Measurements from ENCODE around the gene IQCF5. TPM values are rescaled to one million over a fixed set of nuclear protein-coding genes. Genes with fewer than 3 reads are reported as not detected.
"Not testable (repeated sequence)": the region's sequence is repeated elsewhere in the genome, so short reads cannot be mapped to it uniquely, and the experiment has no call there.

Gene IQCF5
- total RNA-seq, 1 donor from 2014 or later, result not detected

DNA sequence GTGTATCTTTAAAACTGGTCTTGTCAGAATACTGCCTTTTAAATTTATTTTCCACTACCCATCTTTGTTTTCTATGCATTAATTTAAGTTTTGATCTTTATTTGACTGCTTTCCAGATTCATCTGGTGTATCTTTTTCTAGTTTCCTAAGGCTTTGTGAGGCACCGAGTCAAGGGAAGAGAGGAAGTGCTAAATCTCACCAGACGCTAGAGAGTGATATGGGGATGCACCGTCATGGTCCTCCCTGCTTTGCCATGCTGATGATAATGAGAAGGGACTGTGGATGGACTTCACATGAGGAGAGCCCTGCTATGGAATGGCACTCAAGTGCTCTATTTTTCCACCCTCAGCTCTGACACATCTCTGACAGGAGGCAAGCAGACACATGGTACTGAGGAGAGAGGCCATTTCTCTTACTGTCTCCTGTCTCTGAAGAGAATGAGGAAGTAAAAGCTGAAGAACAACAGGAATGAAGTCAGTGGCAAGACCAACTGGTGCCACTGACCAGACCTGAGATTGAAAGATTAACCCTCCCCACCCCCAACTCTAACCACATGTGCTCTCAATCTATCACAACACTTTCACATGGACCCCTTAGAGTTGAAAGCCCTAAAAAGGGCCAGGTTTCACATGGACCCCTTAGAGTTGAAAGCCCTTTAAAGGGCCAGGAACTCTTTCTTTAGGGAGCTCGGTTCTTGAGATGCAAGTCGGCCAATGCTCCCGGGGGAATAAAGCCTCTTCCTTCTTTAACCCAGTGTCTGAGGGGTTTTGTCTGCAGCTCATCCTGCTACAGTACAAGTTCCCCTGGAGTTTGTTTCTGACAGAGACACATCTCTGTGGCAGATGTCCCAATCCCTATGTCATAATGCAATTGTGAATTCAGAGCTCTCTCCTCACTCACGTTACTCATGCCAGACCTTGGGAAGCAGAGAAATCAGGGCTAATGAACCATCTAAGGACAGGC, 14.4 kb downstream of the IQCF5 start, which contains the start of gene IQCF2:
Gene IQCF2, plus strand, starts transcription at position 913 of the 963 bp plus-strand sequence. CDS start 52 bp downstream, outside the sequence.
- Histone ChIP-seq H3K27me3 (no peaks in the 10 kb centered on the region), H3K36me3 (no peaks in the 10 kb centered on the region), H3K4me1 (no peaks in the 10 kb centered on the region), H3K9me3 (no peaks in the 10 kb centered on the region), H3K27ac (no peak within 1 kb of the TSS), H3K4me3 (no peak within 1 kb of the TSS)
- intact Hi-C loops (cut with DNase I), result no loop called here
- TF ChIP-seq, protein P1, sequence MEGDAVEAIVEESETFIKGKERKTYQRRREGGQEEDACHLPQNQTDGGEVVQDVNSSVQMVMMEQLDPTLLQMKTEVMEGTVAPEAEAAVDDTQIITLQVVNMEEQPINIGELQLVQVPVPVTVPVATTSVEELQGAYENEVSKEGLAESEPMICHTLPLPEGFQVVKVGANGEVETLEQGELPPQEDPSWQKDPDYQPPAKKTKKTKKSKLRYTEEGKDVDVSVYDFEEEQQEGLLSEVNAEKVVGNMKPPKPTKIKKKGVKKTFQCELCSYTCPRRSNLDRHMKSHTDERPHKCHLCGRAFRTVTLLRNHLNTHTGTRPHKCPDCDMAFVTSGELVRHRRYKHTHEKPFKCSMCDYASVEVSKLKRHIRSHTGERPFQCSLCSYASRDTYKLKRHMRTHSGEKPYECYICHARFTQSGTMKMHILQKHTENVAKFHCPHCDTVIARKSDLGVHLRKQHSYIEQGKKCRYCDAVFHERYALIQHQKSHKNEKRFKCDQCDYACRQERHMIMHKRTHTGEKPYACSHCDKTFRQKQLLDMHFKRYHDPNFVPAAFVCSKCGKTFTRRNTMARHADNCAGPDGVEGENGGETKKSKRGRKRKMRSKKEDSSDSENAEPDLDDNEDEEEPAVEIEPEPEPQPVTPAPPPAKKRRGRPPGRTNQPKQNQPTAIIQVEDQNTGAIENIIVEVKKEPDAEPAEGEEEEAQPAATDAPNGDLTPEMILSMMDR (IDR thresholded peaks at IDR 0.05), result no peak
- no peak for DNase-seq (ENCODE audit: low spot score in 2 of 2)

DNA sequence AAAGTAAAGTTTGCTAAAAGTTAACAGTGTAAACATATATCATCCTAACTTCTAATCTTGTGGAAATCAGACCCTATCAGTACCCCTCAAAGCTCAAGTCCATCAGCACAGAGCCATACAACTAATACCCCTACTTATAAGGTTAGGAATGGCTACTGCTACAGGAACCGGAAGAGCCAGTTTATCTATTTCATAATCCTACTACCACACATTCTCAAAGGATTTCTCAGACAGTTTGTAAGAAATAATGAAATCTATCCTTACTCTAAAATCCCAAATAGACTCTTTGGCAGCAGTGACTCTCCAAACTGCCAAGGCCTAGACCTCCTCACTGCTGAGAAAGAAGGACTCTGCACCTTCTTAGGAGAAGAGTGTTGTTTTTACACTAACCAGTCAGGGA, 20.0 kb downstream of the IQCF5 start:
- intact Hi-C loops (cut with DNase I); H3K4me3 ChIP-seq; DNase-seq (ENCODE audit: low spot score in 2 of 2); H3K27ac ChIP-seq; H3K9me3 ChIP-seq; H3K36me3 ChIP-seq; H3K4me1 ChIP-seq; H3K27me3 ChIP-seq: not testable (repeated sequence)

DNA sequence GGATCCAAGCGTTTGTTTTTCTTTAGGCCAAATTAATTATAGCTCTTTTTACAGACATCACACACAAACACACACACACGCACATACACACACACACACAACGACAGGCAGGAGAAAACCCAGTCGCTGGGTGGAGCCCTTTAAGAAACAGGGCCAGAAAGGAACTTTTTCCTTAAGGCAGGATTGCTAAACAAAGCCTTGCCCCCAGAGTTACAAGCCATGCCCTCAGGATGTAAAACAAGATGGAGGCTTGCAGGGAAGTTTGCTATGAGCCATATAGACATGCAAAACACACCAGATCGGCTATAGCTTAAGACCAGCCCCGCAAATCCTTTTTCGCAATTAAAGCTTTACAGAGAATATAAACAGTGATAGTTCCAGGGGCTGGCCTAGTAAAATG, 30.3 kb downstream of the IQCF5 start:
- no peaks in the 10 kb centered on the region for H3K36me3 ChIP-seq
- TF ChIP-seq, protein P1 (IDR thresholded peaks at IDR 0.05), result no peak
- H3K27me3 ChIP-seq, result no peaks in the 10 kb centered on the region
- no peak overlapping the region for H3K27ac ChIP-seq
- intact Hi-C loops (cut with DNase I), result no loop called here
- H3K4me1 ChIP-seq, result no peaks in the 10 kb centered on the region
- no peaks in the 10 kb centered on the region for H3K9me3 ChIP-seq
- DNase-seq (ENCODE audit: low spot score in 2 of 2), result no peak
- H3K4me3 ChIP-seq, result no peak overlapping the region

DNA sequence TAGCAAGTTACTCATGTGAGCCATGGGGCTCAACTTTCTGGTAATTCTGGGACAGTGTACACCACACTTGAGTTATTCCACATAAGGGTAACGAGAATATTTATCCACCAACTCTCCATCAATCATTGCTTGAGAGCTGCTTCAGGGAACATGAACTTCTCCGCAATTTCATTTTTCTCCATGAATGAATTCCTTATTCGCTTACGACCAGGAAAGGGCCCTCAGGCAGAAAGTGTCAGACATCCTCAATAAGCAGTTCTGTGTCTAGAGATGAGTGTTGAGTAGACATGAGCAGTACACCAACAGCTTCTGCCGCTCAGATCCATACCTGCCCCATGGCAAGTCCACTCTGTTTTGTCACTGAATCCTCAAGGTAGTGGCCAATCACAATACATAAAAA, 38.8 kb downstream of the IQCF5 start:
- Histone ChIP-seq H3K36me3 (no peaks in the 10 kb centered on the region), H3K9me3 (no peaks in the 10 kb centered on the region), H3K4me1 (no peaks in the 10 kb centered on the region), H3K27me3 (no peaks in the 10 kb centered on the region), H3K27ac (no peak overlapping the region), H3K4me3 (no peak overlapping the region)
- TF ChIP-seq, protein P1 (IDR thresholded peaks at IDR 0.05), result no peak
- intact Hi-C loops (cut with DNase I), result no loop called here
- no peak for DNase-seq (ENCODE audit: low spot score in 2 of 2)

DNA sequence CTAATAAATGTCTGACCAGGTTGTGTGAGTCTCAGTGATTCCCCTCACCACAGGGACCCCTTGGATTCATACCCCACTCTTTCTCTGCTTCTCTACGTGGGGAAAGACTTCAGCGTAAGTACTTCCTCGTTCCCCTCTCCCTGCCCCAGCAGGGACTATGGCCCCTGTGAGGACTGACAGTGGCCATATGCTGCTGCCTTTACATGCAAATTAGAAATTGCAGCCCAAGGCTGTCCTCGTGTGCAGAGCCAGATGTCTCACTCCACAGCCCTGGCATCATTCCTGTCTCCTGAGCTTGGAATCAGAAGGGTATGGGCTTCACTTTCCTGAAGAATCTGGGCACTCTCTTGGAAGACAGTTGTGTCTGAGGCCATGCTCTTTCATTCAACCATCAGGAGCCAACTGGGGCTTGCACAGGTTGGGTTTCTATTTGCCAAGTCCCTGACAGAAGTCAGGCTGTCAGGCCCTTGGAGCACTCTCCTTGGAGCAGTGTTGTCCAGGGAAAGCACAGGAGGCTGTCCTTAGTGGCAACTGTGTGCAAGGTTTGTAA, 44.5 kb downstream of the IQCF5 start:
- Histone ChIP-seq H3K27ac (no peak overlapping the region), H3K36me3 (no peaks in the 10 kb centered on the region), H3K27me3 (no peaks in the 10 kb centered on the region), H3K4me1 (no peaks in the 10 kb centered on the region), H3K9me3 (no peaks in the 10 kb centered on the region), H3K4me3 (no peak overlapping the region)
- no peak for DNase-seq (ENCODE audit: low spot score in 2 of 2)
- TF ChIP-seq, protein P1 (IDR thresholded peaks at IDR 0.05), result no peak
- intact Hi-C loops (cut with DNase I), result no loop called here

DNA sequence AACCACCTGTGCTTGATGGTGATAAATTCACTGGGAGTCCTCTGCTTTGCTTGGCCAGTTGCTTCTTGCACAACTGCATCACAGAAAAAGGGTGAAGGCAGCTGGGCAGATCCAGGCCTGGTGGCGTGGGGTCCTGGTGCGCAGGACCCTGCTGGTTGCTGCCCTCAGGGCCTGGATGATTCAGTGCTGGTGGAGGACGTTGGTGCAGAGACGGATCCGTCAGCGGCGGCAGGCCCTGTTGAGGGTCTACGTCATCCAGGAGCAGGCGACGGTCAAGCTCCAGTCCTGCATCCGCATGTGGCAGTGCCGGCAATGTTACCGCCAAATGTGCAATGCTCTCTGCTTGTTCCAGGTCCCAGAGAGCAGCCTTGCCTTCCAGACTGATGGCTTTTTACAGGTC, 45.1 kb downstream of the IQCF5 start:
- no peak overlapping the region for H3K27ac ChIP-seq
- intact Hi-C loops (cut with DNase I), result no loop called here
- TF ChIP-seq, protein P1 (IDR thresholded peaks at IDR 0.05), result no peak

More for the DNA sequence above, 45.1 kb downstream of the IQCF5 start:
- Histone ChIP-seq H3K4me3 (no peak overlapping the region), H3K27me3 (no peaks in the 10 kb centered on the region), H3K4me1 (no peaks in the 10 kb centered on the region), H3K36me3 (no peaks in the 10 kb centered on the region), H3K9me3 (no peaks in the 10 kb centered on the region)
- DNase-seq (ENCODE audit: low spot score in 2 of 2), result no peak
